DOHH2 (cell line): ENCODE results near the gene AP5S1.

Experiments used
- EZH2phosphoT487 ChIP-seq: fragments of 200-600 bp; sonication (generic); IDR thresholded peaks from 2 replicates; pipeline ENCODE4 v1.6.1; 2017; ENCODE audit warnings: borderline replicate concordance, mild to moderate bottlenecking, antibody characterized with exemption, low read length, moderate library complexity, mixed read lengths
- TF ChIP-seq, protein P1 (sequence below): fragments of 200-600 bp; sonication (generic); IDR thresholded peaks from one replicate; pipeline ENCODE4 v1.5.1; 2014; ENCODE audit warnings: antibody characterized with exemption, mild to moderate bottlenecking, low read depth, low read length; ENCODE audit not compliant: poor library complexity, severe bottlenecking

DNA sequence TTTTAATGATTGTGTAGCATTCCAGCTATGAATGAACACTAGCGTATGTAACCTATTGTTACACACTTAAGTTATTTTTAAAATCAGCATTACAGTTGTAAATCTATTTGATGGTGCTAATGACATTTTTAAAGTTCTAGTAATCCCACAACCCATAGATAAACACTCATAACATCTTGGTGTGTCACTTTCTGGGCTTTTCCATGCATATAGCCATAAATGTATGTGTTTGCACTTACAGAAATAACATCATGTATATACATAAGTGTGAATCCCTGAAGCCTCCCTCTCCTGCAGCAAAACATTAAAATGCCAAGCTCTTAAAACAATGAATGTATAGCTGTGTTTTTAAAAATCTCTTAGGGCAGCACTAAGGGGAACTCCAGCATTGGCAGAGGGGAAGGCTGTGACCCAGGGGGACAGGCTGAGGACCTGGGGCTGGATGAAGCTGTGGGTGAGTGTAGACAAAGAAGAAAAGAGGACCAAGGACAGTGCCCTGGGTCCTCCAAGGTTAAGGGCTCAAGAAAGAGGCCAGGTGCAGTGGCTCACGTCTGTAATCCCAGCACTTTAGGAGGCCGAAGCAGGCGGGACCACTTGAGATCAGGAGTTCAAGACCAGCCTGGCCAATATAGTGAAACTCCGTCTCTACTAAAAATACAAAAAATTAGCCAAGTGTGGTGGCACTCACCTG lies 32.9 kb upstream of the AP5S1 start:
- TF ChIP-seq, protein P1, sequence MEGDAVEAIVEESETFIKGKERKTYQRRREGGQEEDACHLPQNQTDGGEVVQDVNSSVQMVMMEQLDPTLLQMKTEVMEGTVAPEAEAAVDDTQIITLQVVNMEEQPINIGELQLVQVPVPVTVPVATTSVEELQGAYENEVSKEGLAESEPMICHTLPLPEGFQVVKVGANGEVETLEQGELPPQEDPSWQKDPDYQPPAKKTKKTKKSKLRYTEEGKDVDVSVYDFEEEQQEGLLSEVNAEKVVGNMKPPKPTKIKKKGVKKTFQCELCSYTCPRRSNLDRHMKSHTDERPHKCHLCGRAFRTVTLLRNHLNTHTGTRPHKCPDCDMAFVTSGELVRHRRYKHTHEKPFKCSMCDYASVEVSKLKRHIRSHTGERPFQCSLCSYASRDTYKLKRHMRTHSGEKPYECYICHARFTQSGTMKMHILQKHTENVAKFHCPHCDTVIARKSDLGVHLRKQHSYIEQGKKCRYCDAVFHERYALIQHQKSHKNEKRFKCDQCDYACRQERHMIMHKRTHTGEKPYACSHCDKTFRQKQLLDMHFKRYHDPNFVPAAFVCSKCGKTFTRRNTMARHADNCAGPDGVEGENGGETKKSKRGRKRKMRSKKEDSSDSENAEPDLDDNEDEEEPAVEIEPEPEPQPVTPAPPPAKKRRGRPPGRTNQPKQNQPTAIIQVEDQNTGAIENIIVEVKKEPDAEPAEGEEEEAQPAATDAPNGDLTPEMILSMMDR: no peak
- no peak for TF ChIP-seq EZH2phosphoT487
